GM18907 (cell line): ENCODE measurements around the gene PSMB4.
"Not testable (repeated sequence)": the region's sequence is repeated elsewhere in the genome, so short reads cannot be mapped to it uniquely, and the experiment has no call there.

Source experiments
- ATAC-seq: cut with Tn5 transposase; IDR thresholded peaks from one replicate; pipeline ENCODE4 v1.9.1; 2021; ENCODE audit warnings: mild to moderate bottlenecking, moderate library complexity; ENCODE audit not compliant: unreplicated experiment

Gene PSMB4

GRCh38 chr1:151399324-151400171 lies at the start of gene PSMB4:
TSS of gene PSMB4 (plus strand) at chr1:151399573. CDS start at chr1:151399588, 15 bp downstream.
- ATAC-seq: peak; percentile 85

- not testable (repeated sequence) for ATAC-seq
Measured at GRCh38 chr1:151350323-151350722, 49.0 kb upstream of the PSMB4 start.

- no peak for ATAC-seq
Measured at GRCh38 chr1:151352021-151352718, 47.2 kb upstream of the PSMB4 start.

- no peak for ATAC-seq
Measured at GRCh38 chr1:151356696-151357095, 42.7 kb upstream of the PSMB4 start.

- no peak for ATAC-seq
Measured at GRCh38 chr1:151361883-151362282, 37.5 kb upstream of the PSMB4 start.

- no peak for ATAC-seq
Measured at GRCh38 chr1:151362308-151363155, 36.8 kb upstream of the PSMB4 start.

GRCh38 chr1:151364996-151365395 lies 34.4 kb upstream of the PSMB4 start:
- no peak for ATAC-seq

GRCh38 chr1:151367658-151368392 lies 31.5 kb upstream of the PSMB4 start:
- ATAC-seq: no peak

GRCh38 chr1:151368393-151369301 lies 30.7 kb upstream of the PSMB4 start:
- no peak for ATAC-seq

- ATAC-seq: no peak
Measured at GRCh38 chr1:151369302-151369610, 30.1 kb upstream of the PSMB4 start.

- no peak for ATAC-seq
Measured at GRCh38 chr1:151369621-151370048, 29.7 kb upstream of the PSMB4 start.

GRCh38 chr1:151370211-151370911 lies 29.0 kb upstream of the PSMB4 start:
- ATAC-seq: no peak

GRCh38 chr1:151371370-151372057 lies 27.9 kb upstream of the PSMB4 start:
- no peak for ATAC-seq

- ATAC-seq: no peak
Measured at GRCh38 chr1:151372058-151372934, 27.1 kb upstream of the PSMB4 start, which contains the start of gene SELENBP1. TSS of gene SELENBP1 (minus strand) at chr1:151372705. CDS start at chr1:151372641, 64 bp downstream.

- no peak for ATAC-seq
Measured at GRCh38 chr1:151373196-151373595, 26.2 kb upstream of the PSMB4 start.

GRCh38 chr1:151377150-151377884 lies 22.1 kb upstream of the PSMB4 start:
- ATAC-seq: no peak

- ATAC-seq: no peak
Measured at GRCh38 chr1:151384584-151384983, 14.8 kb upstream of the PSMB4 start.
